ENCODE results near the gene CCDC102A.
"Not testable (repeated sequence)": the region's sequence is repeated elsewhere in the genome, so short reads cannot be mapped to it uniquely, and the experiment has no call there.

The CCDC102A gene

DNA sequence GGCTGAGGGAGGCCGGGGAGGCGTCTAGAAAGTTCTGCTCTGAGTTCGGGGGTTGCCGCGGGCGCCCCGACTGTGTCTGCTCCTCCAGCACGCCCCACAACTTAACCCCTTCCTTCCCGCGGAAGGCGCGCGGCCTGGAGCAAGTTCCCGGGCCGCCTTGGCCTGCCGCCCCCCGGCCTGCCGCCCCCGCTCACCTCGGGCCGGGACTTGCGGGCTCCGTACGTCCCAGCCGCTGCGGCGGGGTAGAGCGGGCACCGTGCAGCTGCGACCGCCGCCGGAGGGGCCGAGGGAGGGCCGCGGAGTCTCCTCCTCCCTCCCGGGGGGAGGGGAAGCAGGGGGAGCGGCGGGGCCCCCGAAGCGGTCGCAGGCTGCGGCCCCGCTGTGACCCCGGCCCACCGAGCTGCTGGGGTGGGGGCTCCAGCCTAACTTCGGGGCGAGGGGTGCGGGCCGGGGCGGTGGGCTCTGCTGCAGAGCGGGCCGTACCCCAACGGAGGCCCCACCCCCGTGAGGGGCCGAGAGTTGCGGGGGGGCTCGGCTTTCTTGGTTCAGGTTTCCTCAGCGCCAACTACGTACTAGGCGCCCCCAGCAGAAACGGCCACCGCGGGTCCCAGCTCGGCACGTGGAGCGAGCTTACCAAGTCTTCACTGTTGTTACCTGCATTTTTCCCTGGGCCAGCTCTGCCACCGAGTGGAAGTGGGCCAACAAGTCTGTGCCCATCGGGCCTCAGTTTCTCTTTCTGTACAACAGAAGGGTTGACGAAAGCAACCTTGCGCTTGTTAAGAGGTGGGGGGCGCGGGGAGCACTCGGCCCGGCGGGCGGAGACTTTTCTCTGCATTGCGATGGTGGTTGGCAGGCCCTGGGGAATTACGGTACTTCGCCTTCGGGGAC, at the start of gene CCDC102A:
Gene CCDC102A, minus strand, starts transcription at position 266 of the 888 bp plus-strand sequence. CDS start 7,394 bp downstream, outside the sequence.
- DNase-seq, result peak; percentile 85

DNA sequence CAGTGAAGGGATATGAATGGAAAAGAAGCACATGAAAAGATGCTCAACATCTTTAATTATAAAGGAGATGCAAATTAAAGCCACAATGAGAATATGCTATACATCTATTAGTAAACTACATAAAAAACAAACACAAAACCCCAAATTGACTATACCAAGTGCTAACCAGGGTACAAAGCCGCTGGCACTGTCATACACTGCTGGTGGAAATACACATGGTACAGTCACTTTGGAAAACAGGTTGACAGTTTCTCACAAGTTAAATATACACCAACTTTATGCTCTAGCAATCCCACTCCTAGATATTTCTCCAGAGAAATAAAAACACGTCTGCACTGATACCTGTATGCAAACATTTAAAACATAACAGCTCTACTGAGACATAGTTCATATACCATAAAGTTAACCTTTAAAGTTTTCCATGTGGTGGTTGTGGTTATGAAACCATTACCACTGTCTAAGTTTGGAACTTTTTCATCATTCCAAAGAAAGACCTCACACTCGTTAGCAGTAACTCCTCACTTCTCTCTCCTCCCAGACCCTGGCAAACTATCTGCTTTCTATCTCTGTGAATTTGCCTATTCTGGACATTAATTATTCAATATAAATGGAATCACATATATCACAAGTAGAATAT, 48.8 kb upstream of the CCDC102A start:
- peak; percentile 41 for DNase-seq

DNA sequence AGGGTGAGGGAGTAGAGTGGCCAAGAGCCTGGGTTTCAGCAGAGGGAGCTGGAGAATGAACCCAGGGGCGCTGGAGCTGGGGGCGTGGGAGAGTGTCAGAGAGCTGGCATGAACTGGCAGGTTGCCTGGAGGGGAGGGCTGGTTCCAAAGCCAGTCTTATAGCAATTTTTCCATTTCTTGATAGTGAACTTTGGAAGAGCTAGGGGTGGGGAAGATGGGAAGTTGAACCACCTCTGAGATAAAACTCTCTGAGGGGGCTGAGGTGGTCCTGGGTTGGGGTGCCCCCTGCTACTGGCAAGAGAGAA, 42.9 kb upstream of the CCDC102A start:
- peak; percentile 55 for DNase-seq

DNA sequence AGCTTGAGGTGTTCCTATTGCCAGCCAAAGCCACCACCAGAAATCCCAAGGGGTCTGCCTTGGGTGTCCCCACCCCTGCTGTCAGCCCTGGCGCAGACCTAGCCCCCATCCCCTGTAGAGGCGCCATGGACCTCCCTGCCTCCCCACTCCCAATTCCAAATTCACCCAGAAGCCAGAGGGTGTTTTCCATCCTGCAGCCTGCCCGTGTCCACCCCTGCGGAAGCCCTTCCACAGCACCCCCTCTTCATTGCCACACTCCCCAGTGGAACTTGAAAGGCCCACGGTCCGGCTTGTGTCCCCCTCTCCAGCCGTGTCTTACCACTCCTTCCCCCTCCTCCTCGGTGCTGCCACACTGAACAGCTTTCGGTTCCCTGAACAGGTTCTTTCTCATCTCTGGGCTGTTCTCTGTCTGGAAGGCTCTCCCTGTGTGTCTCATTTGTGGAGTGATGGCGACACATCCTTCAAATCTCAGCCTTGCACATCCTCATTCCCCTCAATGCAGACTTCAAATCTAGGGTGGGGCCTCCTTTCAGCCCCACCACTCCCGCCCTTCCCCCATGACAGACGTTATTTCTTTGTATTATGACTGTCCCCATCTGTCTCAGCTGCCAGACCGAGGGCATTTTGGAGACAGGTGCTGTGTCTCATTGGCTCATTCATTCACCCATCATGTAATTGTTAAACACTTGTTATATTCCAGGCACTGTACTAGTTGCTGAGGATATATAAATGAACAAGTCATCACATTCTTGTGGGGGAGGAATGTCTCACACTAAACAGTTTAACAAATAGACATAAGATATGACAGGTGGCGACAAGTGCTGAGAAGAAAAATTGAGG, 42.4 kb upstream of the CCDC102A start:
- peak; percentile 61 for DNase-seq

DNA sequence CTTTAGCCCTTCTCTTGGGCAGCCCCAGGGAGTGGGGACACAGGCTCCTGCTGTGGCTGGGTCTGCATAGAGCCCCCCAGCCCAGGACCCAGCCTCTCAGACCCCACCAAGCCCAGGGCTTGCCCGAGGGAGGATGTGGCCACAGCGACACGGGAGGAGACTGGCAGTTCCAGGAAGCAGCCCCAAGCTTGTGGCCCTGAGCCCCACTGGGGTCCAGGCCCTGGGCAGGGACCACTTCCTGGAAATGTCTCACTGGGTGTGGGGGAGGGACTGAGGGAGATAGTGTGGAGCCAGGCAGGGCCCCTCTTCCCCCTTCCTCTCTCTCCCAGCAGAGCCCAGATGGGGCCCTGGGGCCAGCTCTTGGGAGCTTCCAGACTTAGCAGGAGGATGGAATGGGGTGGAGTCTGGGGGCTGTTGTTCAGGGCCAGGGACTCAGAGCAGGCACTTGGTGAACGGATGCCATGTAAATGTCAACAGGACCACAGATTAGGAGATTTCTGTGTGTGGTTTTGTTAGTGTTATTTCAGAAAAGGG, 41.4 kb upstream of the CCDC102A start:
- peak; percentile 85 for DNase-seq

DNA sequence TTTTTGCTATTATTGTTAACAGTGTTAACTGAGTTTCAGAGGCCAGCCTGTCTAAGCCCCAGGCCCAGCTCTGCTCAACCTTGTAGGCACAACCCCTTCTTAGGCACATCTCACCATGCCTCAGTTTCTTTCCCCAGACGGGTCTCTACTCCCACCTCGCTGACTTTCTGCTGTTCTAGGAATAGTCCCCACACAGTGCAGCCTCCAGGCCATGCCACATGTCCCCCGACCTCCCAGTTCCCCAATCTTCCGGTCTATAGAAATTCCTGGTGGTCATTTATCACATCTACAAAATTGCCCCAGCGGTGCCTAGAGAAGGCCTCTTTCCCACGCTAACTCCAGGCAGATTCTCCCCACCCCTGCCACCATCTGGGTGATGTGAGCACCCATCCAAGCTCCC, 40.8 kb upstream of the CCDC102A start:
- no peak for DNase-seq

DNA sequence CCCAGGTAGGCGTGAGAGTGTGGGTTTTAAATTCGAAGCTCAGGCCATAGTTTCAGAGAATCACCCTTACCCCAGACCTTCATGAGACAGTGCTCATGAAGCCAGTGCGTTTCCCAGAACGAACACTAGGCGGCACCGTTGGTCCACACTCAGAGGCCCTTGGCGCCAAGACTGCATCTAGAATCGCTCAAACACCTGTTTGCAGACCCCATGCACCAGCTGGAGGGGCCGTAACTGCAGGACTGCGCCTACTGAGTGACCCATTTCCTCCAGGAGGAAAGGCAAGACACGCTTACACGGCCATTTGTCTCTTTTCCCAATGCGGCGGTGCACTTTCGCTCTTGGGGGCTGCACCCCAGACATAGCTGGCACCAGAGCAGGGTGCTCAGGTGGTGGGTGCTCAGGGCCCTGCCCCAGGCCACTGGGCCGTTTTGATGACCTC, 40.1 kb upstream of the CCDC102A start:
- DNase-seq, result peak; percentile 97

GRCh38 chr16:57575468-57576277, 39.3 kb upstream of the CCDC102A start:
- peak; percentile 58 for DNase-seq

- peak; percentile 55 for DNase-seq
Measured at GRCh38 chr16:57574646-57575467, 38.5 kb upstream of the CCDC102A start.

- DNase-seq, result peak; percentile 54
Measured at GRCh38 chr16:57574086-57574485, 37.7 kb upstream of the CCDC102A start.

- DNase-seq, result peak; percentile 55
Measured at GRCh38 chr16:57572978-57573728, 36.8 kb upstream of the CCDC102A start.

GRCh38 chr16:57571098-57571497, 34.7 kb upstream of the CCDC102A start:
- DNase-seq, result peak; percentile 53

DNA sequence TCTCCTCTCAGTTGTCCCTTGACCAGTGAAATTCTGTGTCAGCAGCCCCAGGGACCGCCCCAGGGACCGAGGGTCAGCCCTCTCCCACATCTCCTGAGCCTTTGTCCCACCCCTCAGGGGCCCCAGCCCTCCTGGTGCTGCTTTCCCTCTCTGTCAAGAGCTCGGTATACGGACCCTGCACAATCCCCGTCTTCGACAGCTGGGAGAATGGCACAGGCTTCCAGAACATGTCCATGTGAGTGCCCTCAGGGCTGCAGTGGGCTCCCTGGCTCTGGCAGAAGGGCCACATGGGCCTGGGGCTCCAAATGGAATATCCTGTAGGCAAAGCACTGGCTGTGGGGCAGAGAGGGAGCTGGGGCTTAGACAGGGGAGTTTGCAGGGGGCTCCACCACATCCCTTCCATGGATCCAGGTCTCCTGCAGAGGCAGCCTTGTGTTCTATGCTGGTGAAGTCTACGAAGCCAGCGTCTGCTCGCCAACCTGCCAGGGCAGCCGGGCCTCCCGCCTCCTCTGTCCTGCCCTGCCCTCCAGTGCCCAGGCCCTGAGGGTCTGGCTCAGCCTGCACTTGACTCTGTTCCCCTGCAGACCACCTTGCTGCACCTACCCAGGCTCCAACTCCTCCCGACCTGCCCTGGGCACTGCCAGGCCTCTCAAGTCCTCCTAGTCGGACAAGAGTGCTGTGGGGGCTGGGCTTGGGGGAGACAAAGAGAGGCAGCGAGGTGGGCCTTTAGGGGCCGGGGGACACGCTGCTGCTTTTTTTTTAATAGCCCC, 34.1 kb upstream of the CCDC102A start:
- DNase-seq, result peak; percentile 45

- DNase-seq, result no peak
Measured at GRCh38 chr16:57569306-57569946, 33.1 kb upstream of the CCDC102A start.

DNA sequence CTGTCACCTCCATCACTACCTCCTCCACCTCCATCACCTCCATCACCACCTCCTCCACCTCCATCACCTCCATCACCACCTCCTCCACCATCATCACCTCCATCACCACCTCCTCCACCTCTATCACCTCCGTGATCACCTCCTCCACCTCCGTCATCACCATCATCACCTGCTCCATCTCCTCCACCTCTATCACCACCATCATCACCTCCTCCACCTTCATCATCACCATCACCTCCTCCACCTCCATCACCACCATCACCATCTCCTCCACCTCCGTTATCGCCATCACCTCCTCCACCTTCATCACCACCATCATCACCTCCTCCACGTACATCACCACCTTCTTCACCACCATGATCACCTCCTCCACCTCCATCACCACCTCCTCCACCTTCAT, 32.4 kb upstream of the CCDC102A start:
- not testable (repeated sequence) for DNase-seq

DNA sequence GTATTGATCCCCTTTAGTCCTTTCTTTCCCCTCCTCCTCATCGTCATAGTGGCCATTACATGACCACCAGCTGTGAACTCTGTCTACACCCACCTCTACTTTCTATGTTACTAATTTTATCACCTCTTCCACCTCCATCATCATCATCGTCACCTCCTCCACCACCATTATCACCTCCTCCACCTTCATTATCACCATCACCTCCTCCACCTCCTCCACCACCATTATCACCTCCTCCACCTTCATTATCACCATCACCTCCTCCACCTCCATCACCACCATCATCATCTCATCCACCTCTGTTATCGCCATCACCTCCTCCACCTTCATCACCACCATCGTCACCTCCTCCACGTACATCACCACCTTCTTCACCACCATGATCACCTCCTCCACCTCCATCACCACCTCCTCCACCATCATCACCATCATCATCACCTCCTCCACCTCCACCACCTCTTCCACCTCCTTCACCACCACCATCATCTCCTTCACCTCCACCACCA, 31.9 kb upstream of the CCDC102A start:
- DNase-seq, result no peak

DNA sequence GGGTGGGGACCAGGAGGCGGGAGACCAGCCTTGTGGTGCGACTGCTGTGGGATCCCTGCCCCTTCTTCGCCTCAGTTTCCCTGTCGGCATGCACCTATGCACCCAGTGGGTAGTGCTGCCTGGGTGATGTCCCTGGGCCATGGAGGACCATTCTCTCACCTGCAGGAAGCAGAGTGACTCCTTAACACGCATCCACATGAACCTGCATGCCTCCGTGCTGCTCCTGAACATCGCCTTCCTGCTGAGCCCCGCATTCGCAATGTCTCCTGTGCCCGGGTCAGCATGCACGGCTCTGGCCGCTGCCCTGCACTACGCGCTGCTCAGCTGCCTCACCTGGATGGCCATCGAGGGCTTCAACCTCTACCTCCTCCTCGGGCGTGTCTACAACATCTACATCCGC, 31.3 kb upstream of the CCDC102A start:
- DNase-seq, result peak; percentile 45

DNA sequence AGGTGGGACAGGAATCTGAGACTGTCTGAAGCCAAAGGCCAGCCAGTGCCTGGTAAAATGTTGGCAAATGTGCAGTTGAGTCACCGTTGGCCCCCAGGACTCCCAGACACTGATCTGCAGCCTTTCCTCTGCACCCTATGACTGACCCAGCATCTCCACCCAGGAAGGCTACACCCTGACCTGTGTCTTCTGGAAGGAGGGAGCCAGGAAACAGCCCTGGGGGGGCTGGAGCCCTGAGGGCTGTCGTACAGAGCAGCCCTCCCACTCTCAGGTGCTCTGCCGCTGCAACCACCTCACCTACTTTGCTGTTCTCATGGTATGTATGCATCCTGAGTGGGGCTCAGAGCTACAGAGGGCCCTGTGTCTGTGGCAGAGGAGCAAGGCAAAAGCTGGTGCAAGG, 30.1 kb upstream of the CCDC102A start:
- DNase-seq, result peak; percentile 40

- no peak for DNase-seq
Measured at GRCh38 chr16:57565461-57565860, 29.1 kb upstream of the CCDC102A start.
